Activated naive CD8-positive, alpha-beta T cell treated with anti-CD3 and anti-CD28 coated beads, Interleukin-2, amount 50 U/mL, for 24 hours (primary cell): ENCODE data around the gene LRRC3C.
"Not testable (repeated sequence)": the region's sequence is repeated elsewhere in the genome, so short reads cannot be mapped to it uniquely, and the experiment has no call there.

Source experiments
- ATAC-seq: fragments of 150-1000 bp; cut with Tn5 transposase; one replicate; pipeline ENCODE4 v1.10.0; 2021
- DNase-seq: peaks from one replicate; pipeline ENCODE4 v3.0.0; 2021
- H3K27ac Mint-ChIP-seq: one replicate; pipeline ENCODE4 v1.8.0; 2021; ENCODE audit warnings: mild to moderate bottlenecking, mixed read lengths
- H3K27me3 Mint-ChIP-seq: one replicate; pipeline ENCODE4 v1.8.0; 2021; ENCODE audit warnings: mixed read lengths
- H3K36me3 Mint-ChIP-seq: one replicate; pipeline ENCODE4 v1.8.0; 2021; ENCODE audit warnings: low read depth, mixed read lengths
- H3K4me1 Mint-ChIP-seq: one replicate; pipeline ENCODE4 v1.8.0; 2021; ENCODE audit warnings: mixed read lengths
- H3K4me3 Mint-ChIP-seq: one replicate; pipeline ENCODE4 v1.8.0; 2021; ENCODE audit warnings: mild to moderate bottlenecking, moderate library complexity, mixed read lengths
- H3K9me3 Mint-ChIP-seq: one replicate; pipeline ENCODE4 v1.8.0; 2021; ENCODE audit warnings: mixed read lengths

The LRRC3C gene

GRCh38 chr17:39927101-39927928 lies at the start of gene LRRC3C, which contains the start of gene ORMDL3:
Gene LRRC3C, plus strand, starts transcription at chr17:39927732. Its CDS starts 13,792 bp downstream, at chr17:39941524.
Gene ORMDL3, minus strand, starts transcription at chr17:39927601. Its CDS starts 3,398 bp downstream, at chr17:39924203.
- peak; percentile 86 for ATAC-seq
- peak within 1 kb of the TSS; percentile 92 for H3K27ac Mint-ChIP-seq
- no peaks in the 10 kb centered on the region for H3K27me3 Mint-ChIP-seq
- DNase-seq: peak; percentile 94
- no peaks in the 10 kb centered on the region for H3K9me3 Mint-ChIP-seq
- H3K4me3 Mint-ChIP-seq: peak within 1 kb of the TSS; percentile 93
- peaks cover 65% of the 10 kb centered on the region for H3K4me1 Mint-ChIP-seq
- no peaks in the 10 kb centered on the region for H3K36me3 Mint-ChIP-seq

GRCh38 chr17:39886102-39886501 lies 41.4 kb upstream of the LRRC3C start:
- not testable (repeated sequence) for H3K27ac Mint-ChIP-seq, H3K4me3 Mint-ChIP-seq, H3K27me3 Mint-ChIP-seq, ATAC-seq, H3K4me1 Mint-ChIP-seq, DNase-seq, H3K9me3 Mint-ChIP-seq, H3K36me3 Mint-ChIP-seq

GRCh38 chr17:39887078-39887477 lies 40.5 kb upstream of the LRRC3C start:
- no peaks in the 10 kb centered on the region for H3K4me1 Mint-ChIP-seq
- H3K4me3 Mint-ChIP-seq: no peak overlapping the region
- peaks cover 2% of the 10 kb centered on the region for H3K27me3 Mint-ChIP-seq
- no peaks in the 10 kb centered on the region for H3K36me3 Mint-ChIP-seq
- DNase-seq: no peak
- ATAC-seq: no peak
- no peak overlapping the region for H3K27ac Mint-ChIP-seq
- H3K9me3 Mint-ChIP-seq: no peaks in the 10 kb centered on the region

- Mint-ChIP-seq H3K9me3 (no peaks in the 10 kb centered on the region), H3K27me3 (peaks cover 2% of the 10 kb centered on the region), H3K36me3 (no peaks in the 10 kb centered on the region), H3K27ac (no peak overlapping the region), H3K4me1 (no peaks in the 10 kb centered on the region), H3K4me3 (no peak overlapping the region)
- no peak for DNase-seq
- ATAC-seq: no peak
These were observed 38.3 kb upstream of the LRRC3C start for GRCh38 chr17:39889200-39889599.

- Mint-ChIP-seq H3K4me3 (no peak overlapping the region), H3K4me1 (peaks cover 8% of the 10 kb centered on the region), H3K27ac (peak overlapping the region; percentile 16), H3K27me3 (no peaks in the 10 kb centered on the region), H3K9me3 (no peaks in the 10 kb centered on the region), H3K36me3 (no peaks in the 10 kb centered on the region)
- DNase-seq: no peak
- no peak for ATAC-seq
These were observed 32.7 kb upstream of the LRRC3C start for GRCh38 chr17:39894681-39895376.

- H3K4me3 Mint-ChIP-seq: no peak overlapping the region
- peaks cover 5% of the 10 kb centered on the region for H3K36me3 Mint-ChIP-seq
- H3K9me3 Mint-ChIP-seq: no peaks in the 10 kb centered on the region
- H3K27me3 Mint-ChIP-seq: no peaks in the 10 kb centered on the region
- no peak overlapping the region for H3K27ac Mint-ChIP-seq
- ATAC-seq: no peak
- H3K4me1 Mint-ChIP-seq: peaks cover 11% of the 10 kb centered on the region
- DNase-seq: no peak
These were observed 29.4 kb upstream of the LRRC3C start for GRCh38 chr17:39898088-39898487.

GRCh38 chr17:39899215-39899614 lies 28.3 kb upstream of the LRRC3C start:
- DNase-seq (no peak), ATAC-seq (no peak)
- Mint-ChIP-seq H3K4me3 (no peak overlapping the region), H3K9me3 (no peaks in the 10 kb centered on the region), H3K27ac (no peak overlapping the region), H3K36me3 (peaks cover 9% of the 10 kb centered on the region), H3K27me3 (no peaks in the 10 kb centered on the region), H3K4me1 (peaks cover 18% of the 10 kb centered on the region)

GRCh38 chr17:39902027-39902426 lies 25.5 kb upstream of the LRRC3C start:
- not testable (repeated sequence) for ATAC-seq, H3K27ac Mint-ChIP-seq, DNase-seq, H3K9me3 Mint-ChIP-seq, H3K27me3 Mint-ChIP-seq, H3K4me3 Mint-ChIP-seq
- Mint-ChIP-seq H3K4me1 (peaks cover 14% of the 10 kb centered on the region), H3K36me3 (peaks cover 20% of the 10 kb centered on the region)

- Mint-ChIP-seq H3K4me1 (peaks cover 14% of the 10 kb centered on the region), H3K36me3 (peaks cover 23% of the 10 kb centered on the region), H3K27me3 (no peaks in the 10 kb centered on the region), H3K27ac (peak overlapping the region; percentile 73), H3K9me3 (no peaks in the 10 kb centered on the region), H3K4me3 (no peak overlapping the region)
- ATAC-seq (peak; percentile 80), DNase-seq (no peak)
These were observed 24.2 kb upstream of the LRRC3C start for GRCh38 chr17:39903158-39903884.

GRCh38 chr17:39904990-39905288 lies 22.6 kb upstream of the LRRC3C start:
- Mint-ChIP-seq H3K27ac (no peak overlapping the region), H3K4me1 (peaks cover 14% of the 10 kb centered on the region), H3K9me3 (no peaks in the 10 kb centered on the region), H3K27me3 (no peaks in the 10 kb centered on the region), H3K36me3 (peaks cover 24% of the 10 kb centered on the region), H3K4me3 (no peak overlapping the region)
- ATAC-seq: no peak
- DNase-seq: no peak

GRCh38 chr17:39908789-39909352 lies 18.7 kb upstream of the LRRC3C start:
- Mint-ChIP-seq H3K4me1 (peaks cover 4% of the 10 kb centered on the region), H3K9me3 (no peaks in the 10 kb centered on the region), H3K27ac (no peak overlapping the region), H3K36me3 (peaks cover 25% of the 10 kb centered on the region), H3K4me3 (no peak overlapping the region), H3K27me3 (no peaks in the 10 kb centered on the region)
- ATAC-seq (no peak), DNase-seq (no peak)

GRCh38 chr17:39913989-39914388 lies 13.5 kb upstream of the LRRC3C start:
- Mint-ChIP-seq H3K27ac (no peak overlapping the region), H3K4me3 (no peak overlapping the region), H3K4me1 (peaks cover 23% of the 10 kb centered on the region), H3K9me3 (no peaks in the 10 kb centered on the region), H3K27me3 (no peaks in the 10 kb centered on the region), H3K36me3 (peaks cover 19% of the 10 kb centered on the region)
- ATAC-seq: no peak
- no peak for DNase-seq

- DNase-seq (no peak), ATAC-seq (peak; percentile 47)
- peak overlapping the region; percentile 49 for H3K27ac Mint-ChIP-seq
- H3K36me3 Mint-ChIP-seq: peaks cover 25% of the 10 kb centered on the region
- no peak overlapping the region for H3K4me3 Mint-ChIP-seq
- no peaks in the 10 kb centered on the region for H3K27me3 Mint-ChIP-seq
- H3K9me3 Mint-ChIP-seq: no peaks in the 10 kb centered on the region
- peaks cover 36% of the 10 kb centered on the region for H3K4me1 Mint-ChIP-seq
These were observed 12.0 kb upstream of the LRRC3C start for GRCh38 chr17:39915559-39915958.

- ATAC-seq: no peak
- H3K36me3 Mint-ChIP-seq: peaks cover 19% of the 10 kb centered on the region
- H3K27ac Mint-ChIP-seq: no peak overlapping the region
- no peaks in the 10 kb centered on the region for H3K27me3 Mint-ChIP-seq
- H3K4me3 Mint-ChIP-seq: no peak overlapping the region
- peaks cover 50% of the 10 kb centered on the region for H3K4me1 Mint-ChIP-seq
- no peak for DNase-seq
- no peaks in the 10 kb centered on the region for H3K9me3 Mint-ChIP-seq
These were observed 10.6 kb upstream of the LRRC3C start for GRCh38 chr17:39916918-39917317.
